Skin of body (tissue), 2 donors: ENCODE results near the gene MVD. TPM values are rescaled to one million over a fixed set of nuclear protein-coding genes. Genes with fewer than 3 reads are reported as not detected.
"Not testable (repeated sequence)": the region's sequence is repeated elsewhere in the genome, so short reads cannot be mapped to it uniquely, and the experiment has no call there.

Experiments used
- DNase-seq: peaks from one replicate; lab custom pipeline; 2025; lab: John Stamatoyannopoulos, UW
- total RNA-seq: library from RNA; depleted of rRNA; stranded (reverse); fragments of >200 nt; gene quantifications from one replicate; pipeline ENCODE4 v1.2.3, GENCODE V29; 2014

MVD gene
- total RNA-seq, 1 donor from 2014 or later: 39.9 TPM

DNA sequence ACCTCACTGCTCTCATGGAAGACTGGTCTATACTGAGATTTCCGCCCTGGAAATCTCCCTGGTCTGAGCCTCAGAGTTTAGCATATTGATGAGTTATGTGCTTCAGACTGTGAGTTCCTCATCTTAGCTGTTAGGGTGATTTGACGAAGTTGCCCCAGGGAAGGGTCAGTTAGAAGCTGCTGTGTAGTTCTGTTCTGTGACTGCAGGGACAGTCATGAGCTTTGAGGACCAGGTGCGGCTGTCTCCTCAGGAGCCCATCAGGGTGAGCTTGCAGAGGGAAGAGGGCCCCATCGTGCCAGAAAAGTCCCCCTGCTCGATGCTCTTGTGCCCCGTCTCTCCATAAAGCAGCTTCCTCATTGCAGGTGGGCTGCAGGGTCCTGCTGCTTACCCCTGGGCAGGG lies 52.8 kb downstream of the MVD start:
- DNase-seq: no peak

DNA sequence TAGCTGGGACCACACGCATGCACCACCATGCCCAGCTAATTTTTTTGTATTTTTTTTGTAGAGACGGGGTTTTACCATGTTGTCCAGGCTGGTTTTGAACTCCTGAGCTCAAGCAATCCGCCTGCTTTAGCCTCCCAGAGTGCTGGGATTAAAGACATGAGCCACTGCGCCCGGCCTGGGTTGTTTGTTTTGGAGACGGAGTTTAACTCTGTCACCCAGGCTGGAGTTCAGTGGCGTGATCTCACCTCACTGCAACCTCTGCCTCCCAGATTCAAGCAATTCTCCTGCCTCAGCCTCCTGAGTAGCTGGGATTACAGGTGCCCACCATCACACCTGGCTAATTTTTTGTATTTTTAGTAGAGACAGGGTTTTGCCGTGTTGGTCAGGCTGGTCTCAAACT lies 53.5 kb downstream of the MVD start:
- not testable (repeated sequence) for DNase-seq

DNA sequence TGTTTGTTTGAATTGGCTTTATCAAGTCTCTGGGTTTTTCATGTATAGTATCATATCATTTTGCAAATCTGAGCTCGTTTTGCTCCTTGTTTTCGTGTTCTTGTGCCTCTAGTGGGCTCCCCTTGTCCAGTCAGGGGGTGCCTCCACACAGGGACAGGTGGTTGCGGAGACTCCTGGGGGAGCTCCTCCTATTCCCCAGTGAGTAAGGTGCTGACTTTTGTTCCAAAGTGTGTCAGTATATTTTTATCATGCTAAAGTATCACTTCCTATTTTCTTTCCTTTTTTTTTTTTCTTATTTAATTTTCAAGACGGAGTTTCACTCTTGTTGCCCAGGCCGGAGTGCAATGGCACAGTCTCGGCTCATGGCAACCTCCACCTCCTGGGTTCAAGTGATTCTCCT lies 54.8 kb downstream of the MVD start:
- DNase-seq: no peak

DNA sequence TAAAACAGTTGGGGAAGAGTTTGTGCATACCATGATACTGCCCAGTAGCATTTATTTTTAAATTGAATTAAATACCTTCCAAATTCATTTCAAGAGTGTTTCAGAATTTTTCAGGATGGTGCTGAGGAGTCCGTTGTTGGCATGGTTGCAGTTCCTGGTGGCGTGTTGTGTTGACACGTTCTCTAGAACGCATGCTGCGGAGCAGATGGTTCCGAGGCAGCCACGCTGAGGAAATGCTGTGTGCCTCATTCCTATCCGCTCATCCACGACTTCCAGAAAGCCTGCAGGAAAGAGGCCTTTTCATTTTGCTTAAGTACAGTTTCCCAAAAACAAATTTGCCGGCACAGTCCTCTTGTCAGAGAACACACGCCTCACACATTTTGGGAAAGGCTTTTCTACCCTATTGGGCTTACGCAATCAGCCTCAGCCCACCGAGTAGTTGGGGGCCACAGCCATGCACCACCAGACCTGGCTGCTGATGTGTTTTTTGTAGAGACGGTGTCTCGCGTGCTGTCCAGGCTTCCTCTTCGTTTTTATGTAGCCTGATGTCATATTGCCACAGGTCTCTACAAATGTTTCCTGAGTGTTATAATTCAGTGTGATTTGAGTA lies 56.6 kb downstream of the MVD start:
- no peak for DNase-seq

DNA sequence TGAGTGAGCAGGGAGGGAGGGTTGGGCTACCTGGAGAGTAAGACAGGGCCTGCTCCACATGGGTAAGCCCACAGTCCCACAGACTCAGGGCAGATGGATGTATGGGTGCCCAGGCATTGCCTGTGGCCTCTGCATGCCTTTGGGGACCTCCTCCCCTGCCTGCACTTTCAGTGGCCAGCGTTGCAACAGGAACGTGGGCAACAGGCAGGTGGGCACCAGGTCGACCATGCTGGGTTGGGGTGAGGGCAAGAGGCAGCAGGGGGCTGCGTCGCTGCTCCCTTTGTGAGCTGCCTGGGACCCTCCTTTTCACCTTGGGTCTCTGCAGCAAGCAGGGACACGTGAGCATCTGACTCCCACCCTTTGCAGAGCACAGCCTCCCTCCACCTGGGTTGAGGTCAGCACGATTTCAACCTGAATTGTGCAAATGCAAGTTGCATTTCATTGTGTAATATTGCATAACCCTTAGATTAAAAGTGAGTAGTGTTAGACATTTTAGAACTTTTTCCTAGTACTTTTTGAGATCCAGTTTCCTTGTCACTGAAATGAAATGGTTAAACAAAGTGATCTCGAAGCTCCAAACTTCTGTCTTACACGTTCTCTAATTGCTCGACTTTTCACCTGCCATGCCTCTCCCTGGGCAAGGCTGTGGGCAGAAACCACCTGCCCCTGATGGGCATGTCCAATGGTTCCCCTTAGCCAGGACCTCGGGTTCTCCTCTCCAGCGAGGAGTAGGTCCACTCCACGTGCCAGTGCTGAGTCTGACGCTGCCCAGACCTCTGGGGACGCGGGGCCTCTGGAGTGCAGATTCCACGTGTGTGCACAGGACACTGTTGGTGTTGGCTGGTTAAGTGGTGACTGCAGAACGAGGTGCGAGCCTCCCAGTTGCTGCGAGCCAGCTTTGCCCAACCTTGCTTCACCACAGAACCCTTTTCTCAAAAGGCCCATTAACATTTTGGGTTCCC lies 57.4 kb downstream of the MVD start:
- DNase-seq: no peak

DNA sequence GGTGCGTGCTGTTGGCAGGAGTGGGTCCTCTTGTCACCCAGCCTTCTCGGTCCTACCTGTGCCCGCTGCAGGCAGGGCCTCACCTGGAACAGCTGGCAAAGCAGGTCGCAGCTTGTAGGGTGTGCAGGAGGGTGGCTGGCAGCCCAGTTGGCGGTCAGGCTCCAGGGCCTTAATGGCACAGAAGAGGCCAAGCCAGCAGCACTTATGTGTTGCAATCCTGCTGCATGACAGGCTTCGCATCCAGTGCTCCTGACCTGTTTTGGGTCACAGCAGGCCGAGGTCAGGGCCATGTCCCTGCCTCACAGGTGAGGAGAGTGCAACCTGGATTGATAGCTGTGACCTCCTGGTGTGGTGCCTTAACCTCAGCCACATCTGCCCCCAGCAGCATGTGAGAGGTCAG lies 60.8 kb downstream of the MVD start:
- no peak for DNase-seq

Other genes starting within 250 kb of the MVD start
- gene ZFPM1, start 209.8 kb downstream of the MVD start, total RNA-seq: 0.69 TPM
- 13.6 TPM for gene ZC3H18, start 92.7 kb downstream of the MVD start, total RNA-seq
- gene IL17C, start 24.5 kb downstream of the MVD start, total RNA-seq: 0.39 TPM
- 77.4 TPM for gene CYBA, start 12.0 kb downstream of the MVD start, total RNA-seq
- gene SNAI3, start 23.4 kb upstream of the MVD start, total RNA-seq: 0.79 TPM
- 9.7 TPM for gene RNF166, start 43.3 kb upstream of the MVD start, total RNA-seq
- gene CTU2, start 43.4 kb upstream of the MVD start, total RNA-seq: 5.5 TPM
- gene PIEZO1, start 122.1 kb upstream of the MVD start, total RNA-seq: 84.4 TPM
- gene CDT1, start 140.7 kb upstream of the MVD start, total RNA-seq: 7.9 TPM
- 31.4 TPM for gene APRT, start 148.8 kb upstream of the MVD start, total RNA-seq
- gene GALNS, start 193.9 kb upstream of the MVD start, total RNA-seq: 18.1 TPM
- 18.5 TPM for gene TRAPPC2L, start 194.0 kb upstream of the MVD start, total RNA-seq
- not detected for gene PABPN1L, start 203.6 kb upstream of the MVD start, total RNA-seq